Activated CD4-positive, alpha-beta T cell treated with anti-CD3 and anti-CD28 coated beads, Interleukin-2, amount 50 U/mL, for 24 hours (primary cell): ENCODE data around the gene SSBP2.
A peak's percentile ranks its signal among the peaks of the same experiment; 100 is the strongest.

Source experiments
- DNase-seq, 2 donors: peaks; one replicate each; pipeline ENCODE4 v3.0.0-alpha.2; 2020; ENCODE audit warnings: low read depth in 1 of 2, low spot score in 1 of 2

The SSBP2 gene

GRCh38 chr5:81751009-81751835, at the start of gene SSBP2:
Gene SSBP2 (minus strand): TSS chr5:81751097. CDS start chr5:81751042, 55 bp downstream.
- peak; percentile 96 for DNase-seq

- DNase-seq, result no peak
Observed at GRCh38 chr5:81795666-81796065, 44.8 kb upstream of the SSBP2 start.

- DNase-seq, result no peak
Observed at GRCh38 chr5:81794226-81794625, 43.3 kb upstream of the SSBP2 start.

GRCh38 chr5:81790336-81790735, 39.4 kb upstream of the SSBP2 start:
- DNase-seq, result no peak

GRCh38 chr5:81789033-81789432, 38.1 kb upstream of the SSBP2 start:
- DNase-seq, result no peak

GRCh38 chr5:81788329-81788728, 37.4 kb upstream of the SSBP2 start:
- no peak for DNase-seq

GRCh38 chr5:81787474-81788242, 36.8 kb upstream of the SSBP2 start:
- DNase-seq, result no peak

- no peak for DNase-seq
Observed at GRCh38 chr5:81786991-81787390, 36.1 kb upstream of the SSBP2 start.

GRCh38 chr5:81786496-81786895, 35.6 kb upstream of the SSBP2 start:
- no peak for DNase-seq

GRCh38 chr5:81785322-81785721, 34.4 kb upstream of the SSBP2 start:
- DNase-seq, result no peak

GRCh38 chr5:81783401-81783800, 32.5 kb upstream of the SSBP2 start:
- DNase-seq, result no peak

GRCh38 chr5:81782811-81783210, 31.9 kb upstream of the SSBP2 start:
- no peak for DNase-seq

- DNase-seq, result no peak
Observed at GRCh38 chr5:81779916-81780266, 29.0 kb upstream of the SSBP2 start.

GRCh38 chr5:81779125-81779915, 28.4 kb upstream of the SSBP2 start:
- DNase-seq, result peak; percentile 11 to 13

GRCh38 chr5:81778642-81779041, 27.7 kb upstream of the SSBP2 start:
- no peak for DNase-seq

GRCh38 chr5:81776258-81776657, 25.4 kb upstream of the SSBP2 start:
- DNase-seq, result no peak

GRCh38 chr5:81774374-81774773, 23.5 kb upstream of the SSBP2 start:
- DNase-seq, result no peak

GRCh38 chr5:81773574-81773973, 22.7 kb upstream of the SSBP2 start:
- DNase-seq, result no peak

GRCh38 chr5:81773161-81773560, 22.3 kb upstream of the SSBP2 start:
- DNase-seq, result no peak

- DNase-seq, result no peak
Observed at GRCh38 chr5:81772488-81772887, 21.6 kb upstream of the SSBP2 start.

- no peak for DNase-seq
Observed at GRCh38 chr5:81768935-81769452, 18.1 kb upstream of the SSBP2 start.
